ENCODE data around the gene OTOF. TPM values are rescaled to one million over a fixed set of nuclear protein-coding genes. Genes with fewer than 3 reads are reported as not detected.

OTOF gene
- total RNA-seq, 1 donor, result 0.10 TPM

DNA sequence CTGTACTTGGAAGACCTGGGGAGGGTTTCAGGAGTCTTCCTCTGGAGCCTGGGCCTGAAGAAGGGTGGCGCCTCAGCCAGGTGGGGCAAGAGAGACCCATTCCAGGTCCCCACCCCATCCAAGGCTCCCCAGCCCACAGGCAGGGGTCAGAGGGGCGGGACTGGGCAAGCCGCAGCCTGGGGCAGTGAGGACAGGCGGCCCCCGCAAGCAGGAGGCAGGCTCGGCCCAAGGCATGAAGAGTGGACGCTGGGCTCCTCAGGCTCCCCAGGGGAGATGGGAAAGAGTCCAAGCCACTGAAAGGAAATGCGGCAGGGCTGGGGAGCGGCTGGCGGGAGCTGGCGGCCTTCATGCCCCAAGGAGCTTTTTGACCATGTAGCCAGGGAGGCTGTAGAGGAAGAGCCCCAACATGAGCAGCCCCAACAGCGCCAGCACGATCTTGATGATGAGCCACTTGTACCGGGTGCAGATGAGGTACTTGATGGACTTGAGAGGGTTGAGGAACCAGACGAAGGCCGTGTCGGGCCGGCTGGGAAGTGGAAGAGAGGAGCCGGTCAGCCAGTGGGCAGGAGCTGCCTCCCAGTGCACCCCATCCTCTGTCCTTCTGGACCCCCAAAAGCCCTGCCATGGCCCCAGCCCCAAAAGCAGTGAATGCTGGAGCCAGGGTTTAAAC lies 20.1 kb downstream of the OTOF start:
- Histone ChIP-seq H3K9me3 (ENCODE audit: low read depth, low read length) (no peaks in the 10 kb centered on the region), H3K27me3 (ENCODE audit: insufficient read depth, low read length) (no peaks in the 10 kb centered on the region), H3K4me3 (ENCODE audit: low read length) (no peak overlapping the region), H3K4me1 (ENCODE audit: insufficient read depth, low read length) (peaks cover 43% of the 10 kb centered on the region)

DNA sequence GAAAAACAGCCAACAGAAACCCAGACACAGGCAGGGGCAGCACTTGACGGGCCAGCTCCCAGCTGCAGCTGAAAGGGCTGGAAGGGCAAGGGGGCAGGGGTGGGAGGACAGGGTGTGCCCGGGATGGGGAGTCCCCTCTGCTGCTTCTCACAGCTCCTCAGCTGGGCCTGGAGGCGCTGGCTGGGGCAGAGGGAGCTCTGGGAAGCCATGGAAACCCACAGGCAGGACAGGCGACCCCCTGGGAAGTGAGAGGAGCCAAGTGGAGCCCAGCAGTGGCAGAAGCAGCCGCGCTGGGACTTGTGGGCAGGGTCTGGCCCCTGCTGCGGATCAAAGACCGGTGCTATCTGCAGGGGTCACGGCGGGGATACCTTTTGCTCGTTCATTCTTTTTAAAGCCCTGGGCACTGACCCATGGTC lies 20.7 kb downstream of the OTOF start:
- H3K9me3 ChIP-seq (ENCODE audit: low read depth, low read length), result no peaks in the 10 kb centered on the region
- H3K4me1 ChIP-seq (ENCODE audit: insufficient read depth, low read length), result peaks cover 43% of the 10 kb centered on the region
- H3K4me3 ChIP-seq (ENCODE audit: low read length), result no peak overlapping the region
- H3K27me3 ChIP-seq (ENCODE audit: insufficient read depth, low read length), result no peaks in the 10 kb centered on the region

- peaks cover 43% of the 10 kb centered on the region for H3K4me1 ChIP-seq (ENCODE audit: insufficient read depth, low read length)
- H3K9me3 ChIP-seq (ENCODE audit: low read depth, low read length), result no peaks in the 10 kb centered on the region
- no peak overlapping the region for H3K4me3 ChIP-seq (ENCODE audit: low read length)
- H3K27me3 ChIP-seq (ENCODE audit: insufficient read depth, low read length), result no peaks in the 10 kb centered on the region
These were observed 21.3 kb downstream of the OTOF start for GRCh38 chr2:26456440-26457250.

DNA sequence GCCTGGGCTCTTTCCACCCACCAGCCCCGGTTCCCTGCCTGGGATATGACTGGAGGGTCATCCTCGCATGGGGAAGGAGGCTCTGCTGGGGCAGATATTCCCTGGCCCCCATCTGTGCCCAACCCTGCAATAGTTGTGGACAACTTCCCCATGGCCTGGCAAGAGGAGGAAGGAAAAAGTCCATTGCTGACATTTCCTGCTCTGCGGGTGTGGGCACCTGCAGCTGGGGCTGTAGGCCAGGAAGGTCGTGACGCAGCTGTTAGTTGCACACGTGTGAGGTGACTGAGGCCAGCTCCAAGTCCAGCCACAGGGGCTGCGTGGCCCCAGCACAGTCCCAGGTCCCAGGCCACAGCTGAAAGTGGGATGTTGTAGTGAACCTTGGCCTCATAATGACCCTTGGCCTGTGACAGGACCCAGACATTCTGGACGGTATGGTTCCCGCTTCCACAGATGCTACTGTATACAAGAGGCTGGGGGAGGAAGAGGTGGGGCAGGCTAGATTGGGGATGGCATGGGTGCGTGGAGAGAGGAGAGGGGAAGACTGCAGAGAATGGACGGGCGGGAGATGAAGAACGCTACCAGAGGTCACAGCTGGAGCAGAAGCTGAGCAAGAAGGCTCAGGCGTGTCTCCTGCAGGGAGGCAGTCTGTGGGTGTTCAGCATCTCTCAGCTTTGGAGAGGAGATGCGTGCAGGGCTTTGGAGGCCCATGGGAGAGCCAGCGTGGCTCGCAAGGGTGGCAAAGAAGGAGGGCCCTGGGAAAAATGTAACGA lies 22.1 kb downstream of the OTOF start:
- H3K4me3 ChIP-seq (ENCODE audit: low read length), result no peak overlapping the region
- no peaks in the 10 kb centered on the region for H3K27me3 ChIP-seq (ENCODE audit: insufficient read depth, low read length)
- peaks cover 43% of the 10 kb centered on the region for H3K4me1 ChIP-seq (ENCODE audit: insufficient read depth, low read length)
- H3K9me3 ChIP-seq (ENCODE audit: low read depth, low read length), result no peaks in the 10 kb centered on the region

DNA sequence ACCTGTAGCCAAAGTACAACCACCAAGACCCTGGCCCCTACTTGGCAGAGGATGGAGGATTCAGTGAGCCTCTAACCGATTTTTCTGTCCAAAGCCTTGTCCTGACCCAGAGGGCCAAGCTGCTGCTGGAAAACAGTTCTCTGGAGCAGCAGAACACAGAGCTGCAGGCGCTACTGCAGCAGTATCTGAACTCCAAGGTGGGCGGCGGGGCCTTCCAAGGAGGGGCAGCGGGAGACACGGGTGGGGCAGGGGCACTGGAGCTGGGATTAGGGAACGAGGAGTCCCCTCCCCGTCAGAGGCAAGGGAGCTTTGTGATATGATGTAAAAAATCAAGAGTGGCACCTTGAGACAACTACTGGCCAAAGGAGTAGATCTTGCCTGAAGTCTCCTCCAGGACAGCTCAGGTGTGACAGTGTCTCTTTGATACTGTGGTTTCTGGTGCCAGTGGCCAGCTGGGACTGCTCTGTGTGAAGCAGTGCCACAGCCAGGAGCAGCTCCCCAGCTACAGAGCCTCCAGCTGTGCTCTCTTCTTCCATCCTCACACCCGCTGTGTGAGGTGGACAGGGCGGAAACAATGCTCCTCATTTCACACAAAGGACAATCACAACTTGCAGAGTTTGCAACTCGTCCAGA lies 22.8 kb downstream of the OTOF start:
- Histone ChIP-seq H3K9me3 (ENCODE audit: low read depth, low read length) (no peaks in the 10 kb centered on the region), H3K27me3 (ENCODE audit: insufficient read depth, low read length) (no peaks in the 10 kb centered on the region), H3K4me3 (ENCODE audit: low read length) (no peak overlapping the region), H3K4me1 (ENCODE audit: insufficient read depth, low read length) (peaks cover 43% of the 10 kb centered on the region)

- H3K27me3 ChIP-seq (ENCODE audit: insufficient read depth, low read length), result no peaks in the 10 kb centered on the region
- no peaks in the 10 kb centered on the region for H3K9me3 ChIP-seq (ENCODE audit: low read depth, low read length)
- no peak overlapping the region for H3K4me3 ChIP-seq (ENCODE audit: low read length)
- H3K4me1 ChIP-seq (ENCODE audit: insufficient read depth, low read length), result peaks cover 43% of the 10 kb centered on the region
These were observed 23.3 kb downstream of the OTOF start for GRCh38 chr2:26454561-26455001.

DNA sequence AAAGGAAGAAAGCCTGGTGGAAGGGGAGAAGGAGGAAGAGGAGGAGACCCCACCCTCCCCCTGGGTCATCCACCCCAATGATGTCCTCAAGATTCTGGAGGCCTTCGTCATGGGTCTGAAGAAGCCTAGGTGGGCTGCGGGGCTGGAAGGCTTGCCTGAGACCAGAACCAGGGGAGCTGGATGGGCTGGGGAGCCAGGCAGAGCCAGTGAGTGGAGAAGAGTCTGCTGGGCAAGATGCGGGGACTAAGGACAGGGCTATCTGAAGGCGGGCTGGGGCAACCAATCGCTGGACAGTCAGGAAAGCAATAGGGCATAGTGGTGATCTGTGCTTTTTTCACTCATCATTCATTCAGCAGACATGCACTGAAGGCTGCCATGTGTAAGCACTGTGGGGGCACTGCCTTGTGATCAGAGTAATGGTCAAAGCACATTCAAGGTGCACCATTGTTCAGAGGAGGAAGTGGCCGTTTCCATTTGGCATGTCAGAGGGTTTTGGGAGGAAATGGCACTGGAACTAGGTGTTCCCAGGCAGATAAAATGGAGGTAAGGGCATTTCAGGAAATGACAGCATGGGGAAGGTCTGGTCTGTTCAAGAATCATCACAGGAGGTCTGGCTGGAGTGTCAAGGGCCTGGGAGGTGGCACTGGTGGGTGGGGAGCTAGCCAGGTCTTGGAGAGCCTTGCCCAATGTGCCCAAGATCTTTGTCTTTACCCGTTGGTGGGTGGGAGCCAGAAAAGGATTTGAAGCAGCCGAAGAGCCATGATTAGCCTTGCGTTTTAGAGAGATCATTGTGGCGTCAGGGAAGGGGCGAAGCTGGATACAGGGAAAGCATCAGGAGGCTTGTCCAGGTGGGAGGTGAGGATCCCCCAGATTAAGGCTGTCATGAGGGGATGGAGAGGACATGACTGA lies 24.2 kb downstream of the OTOF start:
- H3K27me3 ChIP-seq (ENCODE audit: insufficient read depth, low read length), result no peaks in the 10 kb centered on the region

GRCh38 chr2:26451700-26452099 lies 26.2 kb downstream of the OTOF start:
- Histone ChIP-seq H3K4me1 (ENCODE audit: insufficient read depth, low read length) (peaks cover 19% of the 10 kb centered on the region), H3K9me3 (ENCODE audit: low read depth, low read length) (no peaks in the 10 kb centered on the region), H3K4me3 (ENCODE audit: low read length) (no peak overlapping the region), H3K27me3 (ENCODE audit: insufficient read depth, low read length) (no peaks in the 10 kb centered on the region)

More for the DNA sequence above, 24.2 kb downstream of the OTOF start:
- peaks cover 38% of the 10 kb centered on the region for H3K4me1 ChIP-seq (ENCODE audit: insufficient read depth, low read length)
- no peak overlapping the region for H3K4me3 ChIP-seq (ENCODE audit: low read length)
- H3K9me3 ChIP-seq (ENCODE audit: low read depth, low read length), result no peaks in the 10 kb centered on the region

DNA sequence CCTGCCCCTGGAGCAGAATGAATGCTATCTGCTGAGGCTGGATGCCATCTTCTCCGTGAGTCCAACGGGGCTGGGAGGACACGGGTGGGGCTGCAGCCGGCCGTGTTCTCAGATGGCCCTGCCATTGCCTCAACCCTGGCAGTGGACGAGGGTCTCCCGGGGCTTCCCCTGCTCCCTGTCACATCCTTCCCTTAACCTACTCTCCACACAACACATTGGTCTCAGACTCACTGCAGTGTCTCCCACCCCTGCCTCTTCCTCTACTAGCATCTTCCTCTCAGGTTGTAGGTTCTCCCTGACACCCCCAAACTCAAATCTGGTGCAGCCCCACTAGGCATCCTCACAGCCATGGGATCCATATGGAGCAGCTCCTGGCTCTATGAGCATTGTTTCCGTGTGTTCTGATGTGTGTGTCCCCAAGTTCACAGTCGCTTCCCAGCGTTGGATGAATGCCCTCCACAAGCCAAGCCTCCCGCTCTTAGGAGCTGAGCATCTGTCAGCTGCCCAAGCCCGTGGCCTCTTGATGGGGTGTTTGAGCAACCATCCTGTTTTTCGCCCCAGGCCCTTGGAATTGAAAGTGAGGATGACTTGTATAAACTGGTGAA lies 27.8 kb downstream of the OTOF start:
- Histone ChIP-seq H3K4me1 (ENCODE audit: insufficient read depth, low read length) (peaks cover 3% of the 10 kb centered on the region), H3K9me3 (ENCODE audit: low read depth, low read length) (no peaks in the 10 kb centered on the region), H3K27me3 (ENCODE audit: insufficient read depth, low read length) (no peaks in the 10 kb centered on the region), H3K4me3 (ENCODE audit: low read length) (no peak overlapping the region)

DNA sequence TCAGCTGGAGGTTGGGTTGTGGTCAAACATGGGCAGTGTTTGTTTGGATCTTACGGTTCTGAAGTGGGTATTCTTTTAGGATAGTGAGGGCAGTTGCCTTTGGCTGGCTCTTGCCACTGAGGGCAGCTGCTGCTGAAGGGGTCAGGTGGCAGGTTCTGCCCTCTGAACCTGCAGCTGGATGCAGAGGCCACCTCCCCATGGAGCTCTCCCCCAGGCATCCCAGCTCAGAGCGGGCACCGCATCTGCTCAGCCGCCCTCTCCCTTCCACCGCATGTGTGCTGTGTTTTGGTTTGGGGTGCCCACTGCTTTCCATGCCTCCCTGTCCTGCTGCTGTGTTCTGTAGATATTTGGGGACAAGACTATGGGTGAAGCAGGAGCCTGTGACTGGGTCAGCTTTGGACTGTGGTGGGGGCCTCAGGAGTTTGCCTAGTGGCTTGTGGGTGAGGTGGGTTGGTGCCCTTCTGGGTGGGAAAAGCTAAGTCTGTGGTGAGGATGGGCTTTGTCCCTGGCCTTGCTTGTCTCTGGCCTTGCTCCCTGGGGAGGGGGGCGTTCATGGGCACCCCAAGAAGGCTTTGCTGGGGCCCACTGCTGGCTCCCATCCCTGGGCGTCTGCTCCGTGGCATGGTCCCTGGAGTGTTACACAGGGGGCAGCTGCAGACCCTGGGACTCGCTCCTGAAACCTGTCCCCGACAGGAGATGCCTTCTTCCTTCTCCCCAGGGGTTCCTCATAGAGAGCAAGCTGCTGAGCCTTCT lies 28.5 kb downstream of the OTOF start:
- H3K9me3 ChIP-seq (ENCODE audit: low read depth, low read length), result no peaks in the 10 kb centered on the region
- H3K27me3 ChIP-seq (ENCODE audit: insufficient read depth, low read length), result no peaks in the 10 kb centered on the region
- no peak overlapping the region for H3K4me3 ChIP-seq (ENCODE audit: low read length)
- H3K4me1 ChIP-seq (ENCODE audit: insufficient read depth, low read length), result no peaks in the 10 kb centered on the region

DNA sequence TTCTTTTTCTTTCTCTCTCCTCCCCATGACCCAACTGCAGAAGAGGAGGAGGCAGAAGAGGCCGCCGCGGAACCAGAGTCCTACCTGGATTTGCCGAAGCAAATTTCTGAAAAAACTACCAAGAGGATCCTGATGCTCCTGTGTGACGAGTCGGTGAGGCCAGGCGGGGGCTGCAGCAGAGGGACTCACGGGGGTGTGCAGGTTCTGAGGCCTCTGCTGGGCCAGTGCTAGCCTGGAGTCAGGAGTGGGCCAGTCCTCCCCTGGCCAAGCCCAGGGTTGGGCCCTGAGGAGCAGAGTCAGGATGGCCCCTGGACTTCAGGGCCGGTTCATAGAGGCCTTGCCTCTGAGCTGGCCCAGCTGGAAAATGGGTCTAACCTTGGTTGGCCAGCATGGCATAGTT lies 29.3 kb downstream of the OTOF start:
- no peak overlapping the region for H3K4me3 ChIP-seq (ENCODE audit: low read length)
- H3K27me3 ChIP-seq (ENCODE audit: insufficient read depth, low read length), result no peaks in the 10 kb centered on the region
- no peaks in the 10 kb centered on the region for H3K4me1 ChIP-seq (ENCODE audit: insufficient read depth, low read length)
- H3K9me3 ChIP-seq (ENCODE audit: low read depth, low read length), result no peaks in the 10 kb centered on the region

DNA sequence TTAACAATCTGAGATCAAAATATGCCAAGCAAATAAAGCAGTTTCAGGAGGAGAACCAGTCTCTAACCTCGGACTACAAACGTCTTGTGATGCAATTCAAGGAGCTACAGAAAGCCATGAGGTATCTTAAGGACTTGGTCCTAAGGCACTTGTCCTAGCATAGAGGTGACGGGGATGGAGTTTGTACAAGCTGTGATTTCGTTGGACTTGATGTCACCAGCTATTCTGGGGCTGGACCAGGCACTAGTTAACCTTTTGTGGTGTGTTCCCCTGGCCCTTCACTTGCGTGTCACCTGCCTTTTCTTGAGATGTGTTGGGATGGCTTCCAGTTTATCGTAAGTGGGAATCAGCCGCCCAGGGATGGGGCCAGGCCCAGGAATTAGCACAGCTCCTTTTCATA lies 33.7 kb downstream of the OTOF start:
- no peak overlapping the region for H3K4me3 ChIP-seq (ENCODE audit: low read length)
- no peaks in the 10 kb centered on the region for H3K9me3 ChIP-seq (ENCODE audit: low read depth, low read length)
- H3K4me1 ChIP-seq (ENCODE audit: insufficient read depth, low read length), result no peaks in the 10 kb centered on the region
- H3K27me3 ChIP-seq (ENCODE audit: insufficient read depth, low read length), result no peaks in the 10 kb centered on the region

DNA sequence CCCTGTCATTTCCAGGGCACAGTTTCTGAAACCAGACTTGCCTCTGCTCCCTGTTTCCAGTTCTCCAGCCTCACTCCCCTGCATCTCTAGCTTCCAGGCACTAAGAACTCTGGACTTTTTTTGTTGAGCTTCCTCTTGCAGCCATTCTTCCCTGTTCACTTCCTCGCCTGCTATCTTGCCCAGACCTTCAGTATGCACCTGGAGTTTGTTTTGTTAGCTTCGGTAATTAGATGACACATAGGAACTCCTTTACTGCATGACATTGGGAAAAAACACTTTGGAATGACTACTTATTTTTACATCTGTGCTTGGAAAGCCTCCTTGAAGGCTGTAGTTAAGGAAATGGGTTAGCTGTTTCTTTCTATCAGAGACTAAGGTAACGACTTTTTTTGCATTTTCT lies 35.2 kb downstream of the OTOF start:
- Histone ChIP-seq H3K4me1 (ENCODE audit: insufficient read depth, low read length) (no peaks in the 10 kb centered on the region), H3K27me3 (ENCODE audit: insufficient read depth, low read length) (no peaks in the 10 kb centered on the region), H3K9me3 (ENCODE audit: low read depth, low read length) (no peaks in the 10 kb centered on the region), H3K4me3 (ENCODE audit: low read length) (no peak overlapping the region)
